AG04450 (cell line): ENCODE measurements around the gene ELK4. TPM values are rescaled to one million over a fixed set of nuclear protein-coding genes. Genes with fewer than 3 reads are reported as not detected.

Source experiments
- CTCF ChIA-PET: fragments of 300-600, 350-600 bp; formaldehyde crosslinking; extraction: SDS; loops from one replicate; lab custom pipeline; 2022; ENCODE audit warnings: antibody characterized with exemption, inconsistent platforms; lab: Charles Lee
- POLR2A ChIA-PET: fragments of 350-600 bp; formaldehyde crosslinking; extraction: SDS; loops from one replicate; lab custom pipeline; 2021; ENCODE audit warnings: antibody characterized with exemption, inconsistent platforms; lab: Yijun Ruan, JAX
- DNase-seq: peaks from one replicate; pipeline ENCODE4 v3.0.0-alpha.2; 2011; ENCODE audit warnings: low read depth, low spot score
- H3K27ac ChIP-seq: one replicate; pipeline ENCODE4 v1.5.1; 2012; ENCODE audit warnings: low read depth, low read length, control low read depth
- H3K27me3 ChIP-seq: one replicate; pipeline ENCODE4 v1.6.0; 2012; ENCODE audit warnings: low read length; ENCODE audit not compliant: control insufficient read depth, insufficient read depth
- H3K4me3 ChIP-seq: 2 replicates; pipeline ENCODE4 v1.5.1; 2011; ENCODE audit warnings: mild to moderate bottlenecking, low read depth, low read length, control low read depth
- H3K9me3 ChIP-seq: 2 replicates; pipeline ENCODE4 v1.5.1; 2012; ENCODE audit warnings: low read length; ENCODE audit not compliant: control insufficient read depth, insufficient read depth
- polyA plus RNA-seq: library from polyadenylated mRNA; depleted of rRNA; stranded (reverse); fragments of >200 nt; gene quantifications from 2 replicates; pipeline ENCODE4 v1.2.3, GENCODE V29; 2011
- TF ChIP-seq, protein P1 (sequence below): IDR thresholded peaks from 2 replicates; pipeline ENCODE4 v1.5.1; 2011; ENCODE audit warnings: low read depth, low read length, control low read depth, inconsistent platforms

Gene ELK4
- polyA plus RNA-seq, 1 experiment: 8.6 TPM

DNA sequence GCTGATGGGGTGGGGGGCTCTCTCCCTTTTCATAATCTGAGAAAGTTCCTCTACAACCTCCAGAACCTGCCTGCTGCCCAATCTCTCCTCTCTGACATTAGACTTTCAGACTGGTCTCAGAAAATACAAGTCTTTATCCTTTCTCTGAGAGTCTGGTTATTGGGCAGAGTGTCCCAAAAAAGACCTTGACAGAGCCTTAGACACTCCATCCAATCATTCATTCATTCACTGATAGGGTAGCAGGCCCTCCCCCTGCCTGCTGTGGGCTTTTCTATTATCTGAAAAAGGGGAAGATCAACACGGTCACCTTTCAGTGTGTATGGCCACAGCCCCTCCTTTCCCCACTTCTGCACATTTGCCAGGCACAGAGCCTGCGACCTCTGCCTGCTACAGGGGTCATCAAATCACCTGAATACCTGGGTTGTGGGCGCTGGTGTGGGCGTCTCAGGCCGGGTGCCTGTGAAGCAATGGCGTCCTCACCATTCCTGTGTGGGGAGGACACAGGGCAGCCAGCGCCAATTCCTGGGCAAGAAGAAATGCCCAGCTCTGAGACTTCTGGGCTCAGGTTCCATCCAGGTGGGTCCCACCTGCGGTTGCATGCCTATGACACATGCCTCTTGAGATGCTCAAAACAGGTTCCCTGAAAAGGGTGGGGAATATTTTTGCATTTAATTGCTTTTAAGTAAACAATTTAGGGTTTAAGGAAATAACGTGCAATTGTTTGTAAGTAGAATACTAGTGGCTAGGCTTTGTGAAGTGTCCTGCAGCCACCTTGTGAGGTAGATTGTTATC, 52.8 kb downstream of the ELK4 start:
- TF ChIP-seq, protein P1, sequence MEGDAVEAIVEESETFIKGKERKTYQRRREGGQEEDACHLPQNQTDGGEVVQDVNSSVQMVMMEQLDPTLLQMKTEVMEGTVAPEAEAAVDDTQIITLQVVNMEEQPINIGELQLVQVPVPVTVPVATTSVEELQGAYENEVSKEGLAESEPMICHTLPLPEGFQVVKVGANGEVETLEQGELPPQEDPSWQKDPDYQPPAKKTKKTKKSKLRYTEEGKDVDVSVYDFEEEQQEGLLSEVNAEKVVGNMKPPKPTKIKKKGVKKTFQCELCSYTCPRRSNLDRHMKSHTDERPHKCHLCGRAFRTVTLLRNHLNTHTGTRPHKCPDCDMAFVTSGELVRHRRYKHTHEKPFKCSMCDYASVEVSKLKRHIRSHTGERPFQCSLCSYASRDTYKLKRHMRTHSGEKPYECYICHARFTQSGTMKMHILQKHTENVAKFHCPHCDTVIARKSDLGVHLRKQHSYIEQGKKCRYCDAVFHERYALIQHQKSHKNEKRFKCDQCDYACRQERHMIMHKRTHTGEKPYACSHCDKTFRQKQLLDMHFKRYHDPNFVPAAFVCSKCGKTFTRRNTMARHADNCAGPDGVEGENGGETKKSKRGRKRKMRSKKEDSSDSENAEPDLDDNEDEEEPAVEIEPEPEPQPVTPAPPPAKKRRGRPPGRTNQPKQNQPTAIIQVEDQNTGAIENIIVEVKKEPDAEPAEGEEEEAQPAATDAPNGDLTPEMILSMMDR: no peak
- H3K4me3 ChIP-seq: no peak overlapping the region
- peaks cover 61% of the 10 kb centered on the region for H3K27me3 ChIP-seq
- ChIA-PET CTCF (interaction anchor here (0.6 to 2.1 kb wide), 3 partner anchors 10 to 79 kb away, joined by 3 to 6 read pairs (median 3); no protein-coding TSS in a partner anchor), POLR2A (no interaction called here)
- H3K27ac ChIP-seq: no peak overlapping the region
- DNase-seq: no peak
- no peaks in the 10 kb centered on the region; the same call in 1 of the 2 replicates for H3K9me3 ChIP-seq

DNA sequence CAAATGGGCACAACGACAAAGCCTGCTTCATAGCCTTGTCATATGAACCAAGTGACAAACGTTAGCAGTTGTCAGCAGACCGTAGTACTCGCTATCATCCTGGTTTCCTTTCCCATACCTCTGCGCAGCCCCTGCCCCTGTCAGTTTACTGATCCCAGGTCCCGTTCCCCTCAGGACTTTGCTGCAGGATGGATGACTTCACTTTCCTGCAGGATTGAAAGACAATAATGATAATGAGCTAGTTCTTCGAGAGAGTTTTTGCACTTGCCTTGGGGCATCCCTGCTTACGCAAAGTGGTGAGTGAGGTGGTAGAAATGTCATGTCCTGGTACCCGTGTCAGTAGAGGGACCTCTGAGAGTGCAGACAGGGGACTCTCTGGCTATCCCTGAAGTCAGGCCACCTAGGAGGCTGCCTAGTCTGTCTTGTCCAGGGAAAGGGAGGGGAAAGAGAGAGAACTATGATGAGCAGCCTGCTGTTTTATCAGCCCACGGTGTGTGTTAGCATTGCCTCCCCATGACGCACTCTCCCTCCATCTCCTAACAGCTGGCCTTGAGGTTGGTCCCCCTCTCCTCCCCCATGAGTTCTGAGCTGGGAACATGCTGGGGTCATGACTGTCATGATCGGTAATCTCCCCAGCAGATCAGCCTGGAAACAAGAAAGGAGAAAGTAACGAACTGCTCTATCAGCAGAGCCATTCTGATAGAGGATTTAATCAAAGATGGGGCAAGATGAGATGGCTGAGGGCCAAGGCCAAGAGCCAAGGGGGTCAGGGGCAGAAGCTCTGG, 53.7 kb downstream of the ELK4 start:
- H3K27me3 ChIP-seq: peaks cover 57% of the 10 kb centered on the region
- TF ChIP-seq, protein P1: no peak
- ChIA-PET CTCF (interaction anchor here (0.6 to 1.5 kb wide), 3 partner anchors 11 to 80 kb away, joined by 3 to 4 read pairs (median 3); no protein-coding TSS in a partner anchor), POLR2A (no interaction called here)
- no peaks in the 10 kb centered on the region; the same call in 1 of the 2 replicates for H3K9me3 ChIP-seq
- no peak overlapping the region for H3K4me3 ChIP-seq
- no peak overlapping the region for H3K27ac ChIP-seq
- no peak for DNase-seq

DNA sequence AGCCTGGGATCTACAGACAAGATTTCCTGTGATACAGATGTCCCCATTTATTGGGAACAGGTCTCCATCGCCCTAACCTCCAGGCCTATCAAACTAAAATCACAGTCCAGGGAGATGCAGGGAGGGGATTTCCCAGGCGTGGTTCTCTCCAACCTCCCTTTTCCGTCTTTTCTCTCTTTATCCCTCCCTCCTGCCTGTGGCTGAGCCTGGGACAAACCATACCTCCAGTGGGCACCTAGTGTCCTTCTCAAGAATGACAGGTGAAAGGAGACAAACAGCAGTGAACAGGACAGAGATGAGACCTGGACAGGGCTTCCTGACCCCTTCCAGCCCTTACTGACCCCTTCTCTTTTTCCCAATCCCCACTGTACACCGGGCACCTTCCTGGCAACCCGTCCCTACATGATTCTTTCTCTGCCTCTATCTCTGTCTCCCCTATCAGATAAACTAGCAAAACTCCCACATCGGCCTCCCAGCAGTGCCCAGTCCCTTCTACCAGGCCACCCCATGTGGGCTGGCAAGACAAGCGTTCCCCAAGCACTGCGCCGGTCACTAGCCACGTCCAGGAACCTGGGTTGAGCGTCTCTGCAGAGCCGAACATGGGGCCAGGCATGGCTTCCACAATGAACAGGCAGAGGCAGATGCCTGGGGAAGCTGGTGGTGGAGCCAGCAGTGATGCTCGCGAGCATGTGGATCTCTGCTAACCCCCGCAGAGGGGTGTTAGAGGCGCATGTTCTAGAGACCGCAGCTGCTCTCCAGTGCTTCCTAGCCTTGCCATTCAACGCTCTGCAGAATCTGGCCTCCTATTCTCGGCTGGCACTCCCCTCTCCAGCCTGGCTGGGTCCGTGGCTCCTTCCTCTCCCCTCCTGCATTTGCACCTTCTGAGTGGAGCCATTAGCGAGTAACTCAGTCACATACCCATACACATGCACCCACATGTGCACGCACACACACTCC, 54.7 kb downstream of the ELK4 start:
- TF ChIP-seq, protein P1: no peak
- no peak for DNase-seq
- CTCF ChIA-PET: interaction anchor here (1.0 to 1.5 kb wide), 2 partner anchors 48 to 81 kb away, joined by 3 read pairs; no protein-coding TSS in a partner anchor
- Histone ChIP-seq H3K9me3 (no peaks in the 10 kb centered on the region; the same call in 1 of the 2 replicates), H3K4me3 (no peak overlapping the region), H3K27ac (no peak overlapping the region), H3K27me3 (peaks cover 58% of the 10 kb centered on the region)
- POLR2A ChIA-PET: no interaction called here

- peaks cover 64% of the 10 kb centered on the region for H3K27me3 ChIP-seq
Measured at GRCh38 chr1:205576011-205576410, 55.8 kb downstream of the ELK4 start.

More at GRCh38 chr1:205576011-205576410, 55.8 kb downstream of the ELK4 start:
- Histone ChIP-seq H3K4me3 (no peak overlapping the region), H3K27ac (no peak overlapping the region), H3K9me3 (no peaks in the 10 kb centered on the region; the same call in 1 of the 2 replicates)
- TF ChIP-seq, protein P1: no peak
- DNase-seq: no peak
- ChIA-PET CTCF (interaction anchor here (0.6 kb wide), 1 partner anchor 82 kb away, joined by 4 read pairs; no protein-coding TSS in a partner anchor), POLR2A (no interaction called here)
